H1 (cell line): Measurements from ENCODE around the gene F10. TPM values are rescaled to one million over a fixed set of nuclear protein-coding genes. Genes with fewer than 3 reads are reported as not detected.

Experiments
- ASH2L ChIP-seq: fragments of 200-600, 300-600 bp; sonication (generic); IDR thresholded peaks from one replicate; pipeline ENCODE4 v1.7.1; 2017; ENCODE audit warnings: low read length
- BRCA1 ChIP-seq: IDR thresholded peaks from 2 replicates; pipeline ENCODE4 v1.6.1; 2012; ENCODE audit warnings: low read depth, low read length, improper control_type of control experiment
- CBX8 ChIP-seq: fragments of 300-800, 300-1000 bp; sonication (generic); IDR thresholded peaks from 2 replicates; pipeline ENCODE4 v1.7.1; 2016; ENCODE audit warnings: low read depth, low read length, borderline replicate concordance
- CEBPB ChIP-seq: IDR thresholded peaks from 2 replicates; pipeline ENCODE4 v1.6.1; 2012; ENCODE audit warnings: low read depth, low read length
- EGR1 ChIP-seq: IDR thresholded peaks from 2 replicates; pipeline ENCODE4 v1.6.1; 2011; ENCODE audit warnings: low read depth, low read length, borderline replicate concordance
- EP300 ChIP-seq, 2 experiments: IDR thresholded peaks; 1 replicate in 1 of 2; 2 replicates in 1 of 2; pipeline ENCODE4 v1.6.1; 2011 to 2012; ENCODE audit warnings: low read depth in 2 of 2, low read length in 2 of 2, mild to moderate bottlenecking in 2 of 2, borderline replicate concordance in 1 of 2, inconsistent platforms in 1 of 2, moderate library complexity in 1 of 2
- EZH2 ChIP-seq: fragments of 200-600 bp; sonication (generic); IDR thresholded peaks from 2 replicates; pipeline ENCODE4 v1.7.1; 2012; ENCODE audit warnings: low read depth, mild to moderate bottlenecking, moderate library complexity, low read length, inconsistent platforms; ENCODE audit not compliant: severe bottlenecking
- HDAC2 ChIP-seq, 2 experiments: fragments of 300-600 bp in 1 of 2; sonication (generic) in 1 of 2; IDR thresholded peaks; 2 replicates each; pipeline ENCODE4 v1.6.1; 2011 to 2012; ENCODE audit warnings: low read depth in 2 of 2, low read length in 2 of 2, mild to moderate bottlenecking in 2 of 2, moderate library complexity in 2 of 2, borderline replicate concordance in 1 of 2, inconsistent platforms in 1 of 2
- KDM4A ChIP-seq: IDR thresholded peaks from one replicate; pipeline ENCODE4 v1.7.1; 2012; ENCODE audit warnings: low read depth, mild to moderate bottlenecking, moderate library complexity, low read length, inconsistent platforms; ENCODE audit not compliant: severe bottlenecking
- KDM5A ChIP-seq: fragments of 200-600 bp; IDR thresholded peaks from 2 replicates; pipeline ENCODE4 v1.7.1; 2012; ENCODE audit warnings: mild to moderate bottlenecking, low read length, inconsistent platforms, mixed read lengths
- POLR2A ChIP-seq, 2 experiments: IDR thresholded peaks; 1 replicate in 1 of 2; 2 replicates in 1 of 2; pipeline ENCODE4 v1.6.1; 2011; ENCODE audit warnings: low read depth in 2 of 2, low read length in 2 of 2, mild to moderate bottlenecking in 2 of 2; ENCODE audit errors: control extremely low read depth in 1 of 2
- POLR2AphosphoS5 ChIP-seq: IDR thresholded peaks from 2 replicates; pipeline ENCODE4 v1.6.1; 2011; ENCODE audit warnings: low read depth, low read length
- RAD21 ChIP-seq, 2 experiments: IDR thresholded peaks in 1 of 2; conservative IDR thresholded peaks in 1 of 2; 2 replicates each; pipeline ENCODE4 v1.6.1; 2011; ENCODE audit warnings: low read depth in 2 of 2, low read length in 2 of 2, improper control_type of control experiment in 1 of 2, inconsistent platforms in 1 of 2, mild to moderate bottlenecking in 1 of 2, moderate library complexity in 1 of 2
- RXRA ChIP-seq: IDR thresholded peaks from 2 replicates; pipeline ENCODE4 v1.6.1; 2011; ENCODE audit warnings: low read depth, mild to moderate bottlenecking, low read length, moderate library complexity; ENCODE audit not compliant: insufficient read depth
- SP1 ChIP-seq: IDR thresholded peaks from 2 replicates; pipeline ENCODE4 v1.6.1; 2011; ENCODE audit warnings: low read depth, low read length
- SP2 ChIP-seq: IDR thresholded peaks from 2 replicates; pipeline ENCODE4 v1.6.1; 2012; ENCODE audit warnings: mild to moderate bottlenecking, low read length, inconsistent platforms
- SUZ12 ChIP-seq: fragments of 200-600 bp; sonication (generic); IDR thresholded peaks from 2 replicates; pipeline ENCODE4 v1.6.1; 2012; ENCODE audit warnings: mild to moderate bottlenecking, inconsistent platforms, low read length, moderate library complexity, mixed read lengths
- TAF1 ChIP-seq: IDR thresholded peaks from 2 replicates; pipeline ENCODE4 v1.6.1; 2011; ENCODE audit warnings: mild to moderate bottlenecking, low read depth, low read length
- TBP ChIP-seq: IDR thresholded peaks from 2 replicates; pipeline ENCODE4 v1.6.1; 2011; ENCODE audit warnings: low read depth, low read length, improper control_type of control experiment
- YY1 ChIP-seq: IDR thresholded peaks from 2 replicates; pipeline ENCODE4 v1.6.1; 2011; ENCODE audit warnings: low read depth, mild to moderate bottlenecking, low read length
- ZNF274 ChIP-seq: IDR thresholded peaks from 2 replicates; pipeline ENCODE4 v1.7.0; 2012; ENCODE audit warnings: low read length, borderline replicate concordance; ENCODE audit errors: extremely low read depth
- polyA plus RNA-seq, 7 experiments: library from polyadenylated mRNA; depleted of rRNA in 3 of 7; stranded (reverse) in 5 of 7; unstranded in 2 of 7; fragments of >200 nt in 5 of 7; fragments of 200-250 nt in 2 of 7; gene quantifications; 1 replicate in 5 of 7; 2 replicates in 1 of 7; 4 replicates in 1 of 7; pipeline versions ENCODE4 v1.2.1 to v1.2.3, GENCODE V29; 2011 to 2013; ENCODE audit warnings: missing spikeins in 2 of 7, mixed read lengths in 2 of 7
- total RNA-seq: library from RNA; stranded (reverse); fragmentation: NEBNext Ultra II Directional; extraction: Animal tissue kit (Norgen Biotek cat#: 25700); gene quantifications from 2 replicates; pipeline ENCODE4 v1.2.1, GENCODE V29; 2021
- TF ChIP-seq, protein P1 (sequence below): IDR thresholded peaks from 2 replicates; pipeline ENCODE4 v1.6.1; 2011; ENCODE audit warnings: low read length, improper control_type of control experiment
- TF ChIP-seq, protein P2 (sequence below): IDR thresholded peaks from 2 replicates; pipeline ENCODE4 v1.6.1; 2012; ENCODE audit warnings: inconsistent platforms

Gene F10
- total and polyA plus RNA-seq, 2 of the 8 experiments (the other 6 are each of a cell fraction or from before 2014, with no cell fraction given): 2.0 to 4.2 TPM

- TF ChIP-seq HDAC2 (IDR thresholded peaks at IDR 0.05; ENCODE audit: borderline replicate concordance in 1 of 2, low read depth in 2 of 2, low read length in 2 of 2) (no peak), POLR2A (IDR thresholded peaks at IDR 0.05; ENCODE audit: control extremely low read depth in 1 of 2, low read depth in 2 of 2, low read length in 2 of 2) (no peak), EP300 (IDR thresholded peaks at IDR 0.05; ENCODE audit: borderline replicate concordance in 1 of 2, low read depth in 2 of 2, low read length in 2 of 2) (no peak), CBX8 (no peak), TBP (no peak), POLR2AphosphoS5 (no peak), SP1 (no peak), BRCA1 (no peak), YY1 (no peak), EZH2 (peak; percentile 86), KDM5A (no peak), RAD21 (IDR thresholded peaks at IDR 0.05 in 1 of 2, conservative IDR thresholded peaks at IDR 0.05 in 1 of 2; ENCODE audit: low read depth in 2 of 2, low read length in 2 of 2) (no peak), TAF1 (no peak), EGR1 (no peak), CEBPB (no peak), SUZ12 (peak; percentile 62; the same call in 1 of the 2 replicates), RXRA (no peak), SP2 (no peak), ZNF274 (no peak), KDM4A (peak; percentile 85), ASH2L (no peak)
- TF ChIP-seq, protein P1, sequence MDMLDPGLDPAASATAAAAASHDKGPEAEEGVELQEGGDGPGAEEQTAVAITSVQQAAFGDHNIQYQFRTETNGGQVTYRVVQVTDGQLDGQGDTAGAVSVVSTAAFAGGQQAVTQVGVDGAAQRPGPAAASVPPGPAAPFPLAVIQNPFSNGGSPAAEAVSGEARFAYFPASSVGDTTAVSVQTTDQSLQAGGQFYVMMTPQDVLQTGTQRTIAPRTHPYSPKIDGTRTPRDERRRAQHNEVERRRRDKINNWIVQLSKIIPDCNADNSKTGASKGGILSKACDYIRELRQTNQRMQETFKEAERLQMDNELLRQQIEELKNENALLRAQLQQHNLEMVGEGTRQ: no peak
- TF ChIP-seq, protein P2, sequence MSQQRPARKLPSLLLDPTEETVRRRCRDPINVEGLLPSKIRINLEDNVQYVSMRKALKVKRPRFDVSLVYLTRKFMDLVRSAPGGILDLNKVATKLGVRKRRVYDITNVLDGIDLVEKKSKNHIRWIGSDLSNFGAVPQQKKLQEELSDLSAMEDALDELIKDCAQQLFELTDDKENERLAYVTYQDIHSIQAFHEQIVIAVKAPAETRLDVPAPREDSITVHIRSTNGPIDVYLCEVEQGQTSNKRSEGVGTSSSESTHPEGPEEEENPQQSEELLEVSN: peak; percentile 73
These were observed 12.3 kb upstream of the F10 start (continued) for GRCh38 chr13:113110048-113110851.
